ENCODE data around the gene CASP10.
"Not testable (repeated sequence)": the region's sequence is repeated elsewhere in the genome, so short reads cannot be mapped to it uniquely, and the experiment has no call there.

The CASP10 gene

DNA sequence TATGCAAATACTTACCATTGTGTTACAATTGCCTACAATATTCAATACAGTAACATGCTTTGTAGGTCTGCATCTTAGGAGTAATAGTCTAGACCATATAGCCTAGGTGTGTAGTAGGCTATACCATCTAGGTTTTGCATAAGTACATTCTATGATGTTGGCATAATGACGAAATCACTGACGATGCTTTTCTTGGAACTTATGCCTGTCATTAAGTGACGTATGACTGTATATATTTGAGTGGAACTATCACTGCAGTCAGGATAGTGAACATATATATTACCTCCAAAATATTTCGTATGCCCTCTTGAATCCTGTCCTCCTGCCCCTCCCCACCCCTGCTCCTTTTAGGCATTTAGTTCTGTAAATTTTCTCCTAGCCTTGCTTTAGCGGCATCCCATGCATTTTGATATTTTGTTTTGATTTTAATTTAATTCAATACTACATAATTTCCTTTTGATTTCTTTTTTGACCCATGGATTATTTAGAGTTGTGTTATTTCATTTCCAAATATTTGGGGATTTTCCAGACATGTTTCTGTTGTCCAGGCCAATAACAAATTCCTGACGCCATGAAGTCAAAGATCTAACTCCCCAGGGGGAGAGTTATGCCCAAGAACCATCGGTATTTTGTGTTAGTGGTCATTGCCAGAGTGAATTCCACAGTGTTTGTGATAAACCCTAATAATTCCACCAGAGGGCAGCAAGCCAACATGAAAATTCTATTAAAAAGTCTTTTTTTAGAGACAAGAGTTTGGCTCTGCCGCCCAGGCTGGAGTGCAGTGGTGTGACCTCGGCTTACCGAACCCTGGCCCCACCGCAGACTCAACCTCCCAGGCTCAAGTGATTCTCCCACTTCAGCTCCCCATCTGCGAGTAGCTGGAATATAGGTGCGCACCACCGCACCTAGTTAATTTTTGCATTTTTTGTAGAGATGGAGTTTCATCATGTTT is 53.2 kb downstream of the CASP10 start:
- DNase-seq: no peak

DNA sequence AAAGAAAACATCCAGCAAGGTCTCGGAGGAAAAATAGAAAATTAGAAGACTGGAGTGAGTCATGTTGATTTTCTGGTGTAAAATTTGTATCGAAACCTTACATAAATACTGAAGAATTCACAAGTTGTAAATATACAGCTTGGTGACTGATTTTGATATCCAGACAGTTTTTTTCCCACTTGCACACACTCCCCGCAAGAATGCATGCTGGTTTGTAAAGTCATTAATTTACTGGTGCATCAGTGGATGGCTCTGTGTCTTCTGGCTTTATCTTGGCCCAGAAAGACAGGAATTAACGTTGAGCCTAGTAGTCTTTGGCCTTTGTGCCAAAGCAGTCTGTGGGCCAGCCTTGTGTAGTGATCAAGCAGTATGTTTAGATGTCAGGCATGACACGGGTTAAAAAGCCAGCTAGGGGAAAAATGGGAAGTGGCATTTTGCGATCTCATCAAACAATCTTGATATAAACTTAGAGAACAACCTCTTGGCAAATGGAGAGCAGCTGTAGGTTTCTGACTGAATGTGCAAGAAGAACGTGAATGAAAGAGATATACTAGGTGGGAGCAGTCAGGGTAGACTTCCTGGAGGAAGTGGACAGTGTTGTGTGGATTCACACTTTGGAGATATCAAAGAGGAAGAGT is 54.7 kb downstream of the CASP10 start:
- no peak for DNase-seq

GRCh38 chr2:201239167-201239935 is 56.4 kb downstream of the CASP10 start:
- DNase-seq: not testable (repeated sequence)

- DNase-seq: no peak
Observed at GRCh38 chr2:201242571-201243277, 59.8 kb downstream of the CASP10 start.

- no peak for DNase-seq
Observed at GRCh38 chr2:201244829-201245228, 61.9 kb downstream of the CASP10 start.

- DNase-seq: no peak
Observed at GRCh38 chr2:201246280-201246679, 63.3 kb downstream of the CASP10 start.

DNA sequence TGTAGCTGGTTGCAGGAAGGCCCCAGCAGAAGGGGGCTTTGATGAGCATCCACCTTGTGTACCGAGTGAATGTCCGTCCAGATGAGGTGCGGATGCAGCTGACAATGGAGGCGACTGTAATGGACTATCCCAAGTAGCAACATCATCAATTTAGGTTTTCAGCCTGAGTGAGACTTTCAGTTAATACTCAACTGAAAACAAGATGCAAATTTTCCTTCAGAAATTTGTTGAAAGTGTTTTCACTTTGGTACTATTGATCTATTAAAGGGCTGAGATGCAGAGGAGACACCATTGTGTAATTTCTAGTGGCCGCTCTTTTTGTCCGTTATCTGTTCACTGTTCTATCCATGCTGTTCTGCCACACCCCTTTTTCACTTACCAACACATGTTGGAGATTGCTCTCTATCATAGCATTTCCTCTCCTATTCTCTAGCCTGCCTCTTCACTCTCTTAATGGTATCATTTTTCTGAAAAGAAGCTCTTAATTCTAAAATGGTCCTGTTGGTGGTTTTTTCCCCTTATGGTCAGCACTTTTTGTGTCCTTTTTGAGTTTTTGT is 65.4 kb downstream of the CASP10 start:
- no peak for DNase-seq

DNA sequence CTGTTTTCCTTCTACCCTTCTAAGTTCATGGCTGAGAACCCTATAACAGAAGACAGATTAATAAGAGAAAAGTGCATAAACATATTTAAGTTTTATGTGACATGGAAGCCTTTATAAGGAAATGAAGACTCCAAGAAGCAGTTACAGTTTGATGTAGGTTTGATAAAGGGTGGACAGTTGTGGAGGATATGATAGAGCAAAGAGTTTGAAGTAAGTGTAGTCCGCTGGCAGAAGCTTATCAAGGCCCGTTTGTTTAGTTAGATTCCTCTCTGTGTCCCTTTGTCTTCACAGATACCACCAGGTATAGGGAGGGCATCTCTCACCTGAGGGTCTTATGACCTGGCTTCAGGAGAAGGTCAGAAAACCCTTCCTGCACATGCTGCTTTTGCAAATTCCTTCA is 66.9 kb downstream of the CASP10 start:
- DNase-seq: no peak

DNA sequence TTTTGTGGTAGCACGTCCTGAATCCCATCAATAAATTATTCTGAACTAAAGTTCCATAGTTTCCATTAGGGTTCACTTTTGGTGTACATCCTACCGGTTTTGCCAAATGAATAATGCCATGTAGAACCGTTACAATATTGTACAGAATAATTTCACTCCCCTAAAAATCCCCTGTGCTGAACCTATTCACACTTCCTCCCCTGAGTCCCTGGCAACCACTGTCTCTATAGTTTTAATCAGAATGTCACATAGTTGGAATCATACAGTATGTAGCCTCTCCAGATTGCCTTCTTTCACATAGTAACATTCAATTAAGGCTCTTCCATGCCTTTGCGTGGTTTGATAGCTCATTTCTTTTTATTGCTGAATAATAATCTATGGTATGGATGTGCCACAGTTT is 67.8 kb downstream of the CASP10 start:
- DNase-seq: no peak

GRCh38 chr2:201254081-201254730 is 71.3 kb downstream of the CASP10 start:
- DNase-seq: no peak

- no peak for DNase-seq
Observed at GRCh38 chr2:201255408-201256033, 72.6 kb downstream of the CASP10 start.

DNA sequence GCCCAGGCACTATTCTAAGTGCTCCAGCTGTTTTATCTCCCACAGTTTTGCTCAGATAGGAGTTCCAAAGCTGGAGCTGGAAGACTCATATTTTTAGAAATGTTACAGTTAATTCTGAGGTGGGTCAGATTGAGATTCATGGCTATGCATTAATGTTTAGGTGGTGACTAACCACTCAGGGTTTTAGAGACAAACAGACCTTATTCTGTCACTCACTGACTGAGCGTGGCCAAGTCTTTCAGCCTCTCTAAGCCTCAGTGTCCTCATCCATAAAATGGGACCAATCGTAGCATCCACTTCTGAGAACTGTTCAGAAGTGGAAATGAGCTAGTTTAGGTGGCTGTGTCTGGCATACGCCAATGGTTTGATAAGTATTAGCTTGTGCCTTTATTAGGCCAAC is 73.1 kb downstream of the CASP10 start:
- no peak for DNase-seq

GRCh38 chr2:201257381-201257955 is 74.5 kb downstream of the CASP10 start:
- no peak for DNase-seq

DNA sequence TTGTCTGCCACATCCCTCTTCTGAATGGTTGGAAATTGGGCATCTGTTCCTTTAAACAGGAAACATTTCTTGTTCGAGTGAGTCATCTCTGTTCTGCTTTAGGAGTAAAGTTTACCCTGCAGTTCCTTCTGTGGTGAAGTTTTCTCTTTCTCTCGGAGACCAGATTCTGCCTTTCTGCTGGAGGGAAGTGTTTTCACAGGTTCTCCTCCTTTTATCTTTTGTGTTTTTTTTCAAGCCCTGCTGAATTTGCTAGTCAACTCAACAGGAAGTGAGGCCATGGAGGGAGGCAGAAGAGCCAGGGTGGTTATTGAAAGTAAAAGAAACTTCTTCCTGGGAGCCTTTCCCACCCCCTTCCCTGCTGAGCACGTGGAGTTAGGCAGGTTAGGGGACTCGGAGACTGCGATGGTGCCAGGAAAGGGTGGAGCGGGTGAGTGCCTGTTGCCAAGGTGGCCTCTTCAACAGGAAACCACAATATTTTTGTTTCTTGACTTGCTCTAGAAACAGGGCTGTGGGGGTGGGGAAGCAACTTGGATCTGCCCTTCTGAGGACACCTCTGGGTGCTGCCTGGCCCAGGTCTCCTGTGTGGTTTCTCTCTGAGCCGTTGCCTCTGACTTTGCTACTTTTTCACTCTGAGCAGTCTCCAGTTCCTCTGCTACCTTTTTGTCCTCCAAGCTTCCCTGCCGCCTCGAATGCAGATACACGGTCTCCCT is 75.2 kb downstream of the CASP10 start:
- DNase-seq: no peak

- DNase-seq: no peak
Observed at GRCh38 chr2:201258666-201259615, 76.0 kb downstream of the CASP10 start.

DNA sequence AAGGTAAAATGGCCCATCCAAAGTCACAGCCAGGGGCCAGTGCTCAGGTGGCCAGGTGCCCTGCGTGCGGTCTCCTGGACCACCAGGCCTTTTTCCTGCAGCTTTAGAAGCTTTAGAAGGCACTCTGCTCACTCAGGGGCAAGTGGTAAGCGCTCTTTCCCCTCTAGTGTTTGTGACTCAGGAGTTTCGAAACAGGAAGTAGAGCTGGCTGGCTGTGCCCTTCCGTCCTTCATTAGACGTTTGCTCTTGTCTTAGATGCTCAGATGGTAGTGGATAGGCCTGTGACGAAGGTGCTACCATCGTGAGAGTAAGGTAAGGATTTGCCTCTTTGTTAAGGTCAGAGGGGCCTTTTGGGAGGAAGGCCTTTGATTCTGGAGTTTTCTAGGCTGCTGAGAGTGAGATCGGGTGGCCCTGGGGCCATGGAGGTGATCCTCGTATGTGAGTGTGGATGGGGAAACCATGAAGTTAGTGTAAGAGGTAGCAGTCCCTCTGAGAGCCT is 77.4 kb downstream of the CASP10 start, which contains the start of gene CASP8:
Gene CASP8, plus strand, starts transcription at position 235 of the 499 bp plus-strand sequence. CDS start 5,951 bp downstream, outside the sequence.
- no peak for DNase-seq

GRCh38 chr2:201261471-201261870 is 78.5 kb downstream of the CASP10 start:
- no peak for DNase-seq

DNA sequence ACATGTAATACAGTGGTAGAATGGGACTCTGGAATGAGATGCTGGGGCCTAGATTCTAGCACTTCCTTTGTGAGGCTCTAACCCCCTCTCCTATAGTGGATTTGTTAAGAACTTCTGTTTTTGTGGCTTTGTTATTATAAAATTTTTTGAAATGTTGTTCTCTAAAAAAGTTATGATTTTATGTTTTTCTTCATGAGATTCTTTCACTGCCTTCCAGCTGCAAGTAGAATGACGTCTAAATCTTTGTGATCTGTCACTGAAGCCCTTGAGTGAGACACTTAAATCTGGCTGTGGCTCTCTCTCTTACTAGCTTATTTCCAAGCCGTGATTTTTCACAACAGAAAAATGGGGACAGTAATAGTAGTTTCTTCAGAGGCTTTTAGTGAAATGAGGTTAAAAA is 79.0 kb downstream of the CASP10 start:
- DNase-seq: no peak

GRCh38 chr2:201262718-201263117 is 79.8 kb downstream of the CASP10 start:
- no peak for DNase-seq
